IMR-90 (cell line): Measurements from ENCODE around the gene ACAP2. TPM values are rescaled to one million over a fixed set of nuclear protein-coding genes. Genes with fewer than 3 reads are reported as not detected.
A peak's percentile ranks its signal among the peaks of the same experiment; 100 is the strongest.

ENCODE experiments used
- ATAC-seq: fragments of 200-7000 bp; cut with Tn5 transposase; 2 replicates; pipeline ENCODE4 v1.9.1; 2020; ENCODE audit warnings: low read depth, mild to moderate bottlenecking, moderate library complexity
- BruUV-seq: library from RNA; stranded (reverse); fragments of 400-500 nt; replicated peaks from 2 replicates; lab custom pipeline; 2021; lab: Mats Ljungman, UMichigan
- CTCF ChIA-PET: fragments of 300-600 bp; formaldehyde crosslinking; extraction: SDS; loops from one replicate; lab custom pipeline; 2021; ENCODE audit warnings: antibody characterized with exemption; lab: Yijun Ruan, JAX
- POLR2A ChIA-PET: fragments of 300-600 bp; sonication (Branson Sonifier 250); formaldehyde crosslinking; loops from one replicate; lab custom pipeline; 2022; ENCODE audit warnings: antibody characterized with exemption; ENCODE audit not compliant: unreplicated experiment; lab: Charles Lee
- DNase-seq: peaks from one replicate; pipeline ENCODE4 v3.0.0; 2013
- H2AFZ ChIP-seq: replicated peaks from 2 replicates; pipeline ENCODE3; 2013; ENCODE audit warnings: low read length, mild to moderate bottlenecking; ENCODE audit not compliant: poor library complexity
- H2AK5ac ChIP-seq: 2 replicates; pipeline ENCODE4 v1.6.1; 2013; ENCODE audit warnings: low read depth, low read length, inconsistent platforms
- H2AK9ac ChIP-seq: replicated peaks from 2 replicates; pipeline ENCODE3; 2013; ENCODE audit warnings: mild to moderate bottlenecking, low read depth, low read length, moderate library complexity; ENCODE audit not compliant: poor library complexity
- H2BK120ac ChIP-seq: 2 replicates; pipeline ENCODE4 v1.6.1; 2013; ENCODE audit warnings: low read depth, low read length, inconsistent platforms
- H2BK15ac ChIP-seq: 3 replicates; pipeline ENCODE4 v1.6.1; 2013; ENCODE audit warnings: low read depth, low read length, inconsistent platforms
- H2BK20ac ChIP-seq: 2 replicates; pipeline ENCODE4 v1.6.1; 2013; ENCODE audit warnings: low read depth, mild to moderate bottlenecking, inconsistent platforms, low read length, moderate library complexity
- H2BK5ac ChIP-seq: 2 replicates; pipeline ENCODE4 v1.6.1; 2013; ENCODE audit warnings: mild to moderate bottlenecking, low read depth, low read length, inconsistent platforms; ENCODE audit not compliant: poor library complexity, severe bottlenecking
- H3K14ac ChIP-seq: replicated peaks from 2 replicates; pipeline ENCODE4 v1.6.1; 2013; ENCODE audit warnings: low read depth, low read length, inconsistent platforms
- H3K18ac ChIP-seq: 2 replicates; pipeline ENCODE4 v1.6.1; 2013; ENCODE audit warnings: low read depth, low read length, control low read depth
- H3K23ac ChIP-seq: 2 replicates; pipeline ENCODE4 v1.6.1; 2013; ENCODE audit warnings: low read depth, low read length, inconsistent platforms
- H3K27ac ChIP-seq: 2 replicates; pipeline ENCODE4 v1.5.1; 2013; ENCODE audit warnings: mild to moderate bottlenecking, control low read depth, low read length; ENCODE audit not compliant: insufficient read depth
- H3K27me3 ChIP-seq: 2 replicates; pipeline ENCODE4 v1.6.1; 2013; ENCODE audit warnings: low read length; ENCODE audit not compliant: control insufficient read depth, insufficient read depth
- H3K36me3 ChIP-seq: 2 replicates; pipeline ENCODE4 v1.6.1; 2013; ENCODE audit warnings: low read length, mixed read lengths; ENCODE audit not compliant: control insufficient read depth, insufficient read depth
- H3K4ac ChIP-seq: 2 replicates; pipeline ENCODE4 v1.6.1; 2013; ENCODE audit warnings: low read depth, low read length, inconsistent platforms
- H3K4me1 ChIP-seq: 2 replicates; pipeline ENCODE4 v1.6.1; 2013; ENCODE audit warnings: low read length, mixed read lengths; ENCODE audit not compliant: control insufficient read depth, insufficient read depth
- H3K4me2 ChIP-seq: 2 replicates; pipeline ENCODE4 v1.6.1; 2013; ENCODE audit warnings: low read depth, mild to moderate bottlenecking, control low read depth, low read length, moderate library complexity
- H3K4me3 ChIP-seq: 2 replicates; pipeline ENCODE4 v1.5.1; 2013; ENCODE audit warnings: low read depth, mild to moderate bottlenecking, control low read depth, low read length, moderate library complexity; ENCODE audit not compliant: insufficient read depth
- H3K56ac ChIP-seq: 2 replicates; pipeline ENCODE4 v1.6.1; 2013; ENCODE audit warnings: low read length, inconsistent platforms; ENCODE audit not compliant: insufficient read depth; ENCODE audit errors: extremely low read depth
- H3K79me1 ChIP-seq, 2 experiments: 2 replicates each; pipeline ENCODE4 v1.6.1; 2013; ENCODE audit warnings: low read length in 2 of 2, inconsistent platforms in 1 of 2, low read depth in 1 of 2
- H3K9ac ChIP-seq: 2 replicates; pipeline ENCODE4 v1.6.1; 2013; ENCODE audit warnings: low read depth, low read length, control low read depth
- H3K9me1 ChIP-seq: 2 replicates; pipeline ENCODE4 v1.6.1; 2013; ENCODE audit warnings: low read length, inconsistent platforms; ENCODE audit not compliant: insufficient read depth
- H3K9me3 ChIP-seq: 2 replicates; pipeline ENCODE4 v1.6.1; 2013; ENCODE audit warnings: low read length; ENCODE audit not compliant: control insufficient read depth, insufficient read depth
- H4K20me1 ChIP-seq: 2 replicates; pipeline ENCODE4 v1.6.1; 2013; ENCODE audit warnings: low read length, inconsistent platforms; ENCODE audit not compliant: insufficient read depth
- H4K5ac ChIP-seq: 2 replicates; pipeline ENCODE4 v1.6.1; 2013; ENCODE audit warnings: mild to moderate bottlenecking, low read depth, low read length, control low read depth
- H4K8ac ChIP-seq, 2 experiments: 2 replicates each; pipeline ENCODE4 v1.6.1; 2013; ENCODE audit warnings: low read depth in 2 of 2, low read length in 2 of 2, control low read depth in 1 of 2, inconsistent platforms in 1 of 2
- H4K91ac ChIP-seq: 2 replicates; pipeline ENCODE4 v1.6.1; 2013; ENCODE audit warnings: low read depth, low read length, inconsistent platforms; ENCODE audit not compliant: insufficient read depth
- CEBPB ChIP-seq: IDR thresholded peaks from 2 replicates; pipeline ENCODE4 v1.6.1; 2012; ENCODE audit warnings: low read depth, low read length, improper control_type of control experiment
- FOS ChIP-seq: fragments of 150-350 bp; IDR thresholded peaks from 2 replicates; pipeline ENCODE4 v1.6.1; 2016; ENCODE audit warnings: low read depth, low read length
- MAZ ChIP-seq: IDR thresholded peaks from 2 replicates; pipeline ENCODE4 v1.6.1; 2012; ENCODE audit warnings: low read depth, mild to moderate bottlenecking, low read length, improper control_type of control experiment, moderate library complexity, borderline replicate concordance
- POLR2A ChIP-seq: IDR thresholded peaks from 2 replicates; pipeline ENCODE4 v1.6.1; 2012; ENCODE audit warnings: mild to moderate bottlenecking, low read depth, low read length
- RCOR1 ChIP-seq: IDR thresholded peaks from 2 replicates; pipeline ENCODE4 v1.6.1; 2012; ENCODE audit warnings: mild to moderate bottlenecking, low read length, improper control_type of control experiment; ENCODE audit not compliant: insufficient replicate concordance
- WGBS, 2 experiments: methylation state at CpG; one replicate each; pipeline versions ENCODE4 v1.1.5 to v1.1.7; 2013; ENCODE audit warnings: missing lambda C conversion rate in 2 of 2; ENCODE audit not compliant: insufficient read length in 1 of 2; ENCODE audit errors: extremely low coverage in 2 of 2; 5-methylcytosine and 5-hydroxymethylcytosine counted together
- dilution Hi-C: fragments of 300-500 bp; cut with HindIII; formaldehyde crosslinking; loops from one replicate; pipeline ENCODE4 v1.14.3; 2018; ENCODE audit warnings: low sequenced_read_pairs; ENCODE audit not compliant: unreplicated experiment
- in situ Hi-C: fragments of 300-500 bp; cut with MboI; formaldehyde crosslinking; loops from 3 replicates; pipeline ENCODE4 v1.14.3; 2019; ENCODE audit warnings: low sequenced_read_pairs, inconsistent platforms, mixed read lengths
- intact Hi-C: fragments of 100-400 bp; cut with micrococcal nuclease; formaldehyde crosslinking; loops from 2 replicates; pipeline ENCODE4 v1.10.0; 2022
- polyA plus RNA-seq, 3 experiments: library from polyadenylated mRNA; depleted of rRNA; stranded (reverse); fragments of >200 nt; gene quantifications; 2 replicates each; pipeline ENCODE4 v1.2.3, GENCODE V29; 2012; ENCODE audit warnings: low replicate concordance in 1 of 3
- total RNA-seq: library from RNA; depleted of rRNA; stranded (reverse); fragments of >200 nt; gene quantifications from 2 replicates; pipeline ENCODE4 v1.2.3, GENCODE V29; 2012

The ACAP2 gene
- total and polyA plus RNA-seq, 2 of the 4 experiments (the other 2 are of a cell fraction), result 11.9 to 35.1 TPM

DNA sequence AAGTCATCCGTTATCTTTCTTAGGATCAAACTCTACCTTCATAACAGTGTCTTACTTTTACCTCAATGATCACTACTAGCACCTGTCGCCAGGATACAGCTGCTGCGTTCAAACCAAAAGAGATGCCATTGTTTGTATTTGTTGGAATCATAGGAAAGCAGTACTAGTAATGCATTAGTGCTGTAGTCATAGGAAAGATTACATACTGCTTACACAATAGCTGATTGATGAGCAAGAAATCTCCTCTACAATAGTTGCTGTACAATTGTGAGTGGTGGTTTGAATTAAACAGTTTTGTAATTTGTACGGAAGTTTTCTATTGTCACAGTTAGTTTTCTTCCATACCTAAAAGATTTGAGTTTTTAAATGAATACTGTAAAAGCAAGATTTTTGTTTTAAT lies 21.4 kb downstream of the ACAP2 start:
- in situ Hi-C loops, result loop anchor here (10.0 kb wide), 1 partner anchor 127 kb away; no protein-coding TSS in a partner anchor

More for the DNA sequence above, 21.4 kb downstream of the ACAP2 start:
- Histone ChIP-seq H4K91ac (no peak overlapping the region), H3K4me3 (no peak overlapping the region), H3K27me3 (no peaks in the 10 kb centered on the region), H2BK20ac (no peak overlapping the region), H2BK15ac (no peak overlapping the region), H3K79me1 (peaks cover 30 to 64% of the 10 kb centered on the region in 2 experiments), H3K14ac (no peak overlapping the region), H3K23ac (no peak overlapping the region), H3K27ac (no peak overlapping the region), H3K9me3 (no peaks in the 10 kb centered on the region), H3K56ac (no peak overlapping the region), H2AK5ac (no peak overlapping the region), H3K18ac (no peak overlapping the region), H4K5ac (no peak overlapping the region), H2BK120ac (no peak overlapping the region), H4K20me1 (peaks cover 40% of the 10 kb centered on the region), H3K4me2 (no peak overlapping the region), H3K36me3 (no peaks in the 10 kb centered on the region), H3K9me1 (peaks cover 6% of the 10 kb centered on the region; the same call in 1 of the 2 replicates), H2AFZ (no peak overlapping the region), H2BK5ac (no peak overlapping the region), H3K9ac (no peak overlapping the region), H2AK9ac (no peak overlapping the region), H4K8ac (no peak overlapping the region), H3K4me1 (peaks cover 2% of the 10 kb centered on the region; the same call in 1 of the 2 replicates), H3K4ac (no peak overlapping the region)
- intact Hi-C loops, result no loop called here
- dilution Hi-C loops, result no loop called here
- ChIA-PET CTCF (interaction anchor here (0.7 kb wide), 1 partner anchor 10 kb away, joined by 3 read pairs; no protein-coding TSS in a partner anchor), POLR2A (no interaction called here)
- WGBS, 2 experiments, result no CpG with 5 or more reads among the region's 4 CpGs
- no peak for TF ChIP-seq FOS
- TF ChIP-seq RCOR1, result no peak
- TF ChIP-seq CEBPB, result peak; percentile 71
- no peak for TF ChIP-seq MAZ
- TF ChIP-seq POLR2A, result no peak
- no TSS peak for BruUV-seq
- ATAC-seq (no peak; the same call in 1 of the 2 replicates), DNase-seq (peak; percentile 43)
